ENCODE data around the gene CCDC38.
"Not testable (repeated sequence)": the region's sequence is repeated elsewhere in the genome, so short reads cannot be mapped to it uniquely, and the experiment has no call there.

The CCDC38 gene

GRCh38 chr12:95880895-95881294 lies 61.5 kb downstream of the CCDC38 start:
- no peak for DNase-seq

DNA sequence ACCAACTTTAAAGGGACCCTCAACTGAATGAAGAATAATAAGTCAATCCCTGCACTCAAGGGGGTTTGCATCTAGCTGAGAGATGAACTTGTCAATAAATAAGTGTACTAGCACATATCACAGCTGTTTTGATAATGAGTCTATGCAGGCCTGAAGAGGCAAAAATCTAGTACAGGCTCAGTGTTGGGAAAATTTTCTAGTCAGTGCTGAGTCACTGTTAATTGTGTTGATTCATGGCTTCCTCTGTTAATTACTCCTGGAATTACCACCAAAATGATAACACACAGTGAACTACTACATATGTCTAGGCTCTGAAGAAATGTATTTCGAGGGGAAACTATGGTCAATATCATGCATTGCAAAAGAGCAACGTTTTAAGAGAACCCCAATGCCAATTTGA lies 64.8 kb downstream of the CCDC38 start:
- DNase-seq = no peak

DNA sequence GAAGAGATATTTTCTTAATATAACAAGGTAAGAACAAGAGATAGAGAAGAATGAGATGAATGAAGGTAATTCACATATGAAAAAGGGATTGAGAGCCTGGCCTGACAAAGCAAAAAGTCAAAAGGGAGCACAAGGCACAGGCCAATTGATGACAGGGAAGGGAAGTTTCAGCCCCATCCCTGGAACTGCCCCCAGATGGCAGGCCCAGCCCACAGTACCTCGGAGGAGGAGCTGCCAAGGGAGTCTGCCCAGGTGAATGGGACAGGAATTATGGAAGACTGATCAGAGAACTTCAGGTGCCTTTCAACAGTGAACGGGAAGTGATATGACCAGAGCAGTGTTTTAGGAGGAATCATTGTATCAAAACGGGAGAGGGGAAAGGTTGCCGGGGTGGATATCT lies 68.0 kb downstream of the CCDC38 start:
- DNase-seq = no peak

- no peak for DNase-seq
Measured at GRCh38 chr12:95870897-95871296, 71.5 kb downstream of the CCDC38 start.

DNA sequence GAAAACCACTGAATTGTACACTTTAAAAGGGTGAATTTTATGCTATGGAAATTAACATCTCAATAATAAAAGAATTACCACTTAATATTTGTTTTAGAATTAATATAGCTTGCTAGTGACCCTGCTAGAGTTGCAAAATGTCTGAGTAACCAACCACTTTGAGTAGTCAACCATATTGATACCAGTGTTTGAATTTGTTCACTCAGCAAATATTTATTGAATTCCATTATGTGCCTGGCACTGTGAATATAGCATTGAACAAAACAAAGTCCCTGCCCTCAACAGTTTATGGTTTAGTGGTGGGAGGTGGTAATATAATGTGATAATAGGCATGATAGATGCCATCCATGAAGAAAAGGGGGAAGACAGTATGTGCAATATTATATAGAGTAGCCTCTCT lies 79.1 kb downstream of the CCDC38 start:
- DNase-seq = no peak

- no peak for DNase-seq
Measured at GRCh38 chr12:95862038-95862437, 80.4 kb downstream of the CCDC38 start.

- DNase-seq = no peak
Measured at GRCh38 chr12:95859947-95860850, 82.2 kb downstream of the CCDC38 start.

- no peak for DNase-seq
Measured at GRCh38 chr12:95859344-95859816, 83.0 kb downstream of the CCDC38 start.

DNA sequence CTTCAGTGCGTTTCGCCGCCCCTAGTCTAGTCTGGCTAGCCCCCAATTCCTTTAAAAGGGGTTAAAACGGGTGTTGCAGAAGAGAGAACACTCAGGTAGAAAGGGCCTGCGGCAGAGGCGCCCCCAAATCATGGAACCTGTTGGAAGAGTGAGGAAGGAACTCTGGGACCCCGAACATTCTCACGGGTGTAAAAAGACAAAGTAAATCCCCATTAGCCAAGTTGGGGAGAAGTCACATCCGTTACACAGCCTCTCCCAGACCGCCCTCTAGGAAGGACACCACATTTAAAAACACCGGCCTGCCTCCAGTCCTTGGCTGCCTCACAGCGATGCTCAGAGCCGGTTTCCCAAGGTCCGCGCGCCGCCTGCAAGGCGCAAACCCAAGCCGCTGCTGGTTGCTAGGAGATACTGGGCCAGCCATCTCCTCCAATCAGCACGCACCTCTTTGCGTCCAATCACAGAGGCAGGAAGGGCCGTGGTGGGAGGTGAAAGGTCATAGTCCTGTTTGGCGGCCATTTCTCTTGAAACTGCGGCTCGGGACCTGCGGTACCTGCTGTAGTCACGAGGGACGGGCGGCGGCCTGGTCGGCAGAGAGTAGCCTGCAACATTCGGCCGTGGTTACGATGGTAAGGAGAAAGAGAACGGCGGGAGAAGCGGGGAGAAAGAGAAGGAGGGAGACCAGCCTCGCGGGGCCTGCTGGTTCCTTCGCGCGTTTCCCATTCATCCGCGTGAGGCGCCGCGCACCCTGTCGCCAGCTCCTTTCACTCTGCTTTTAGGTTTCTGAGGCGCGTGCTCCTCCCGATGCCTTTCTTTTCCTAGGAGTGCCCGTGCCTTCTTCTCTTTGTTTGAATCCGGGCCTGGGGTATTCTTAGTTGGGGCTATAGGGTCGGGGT lies 83.7 kb downstream of the CCDC38 start, which contains the start of gene SNRPF:
Gene SNRPF (plus strand): TSS at position 502 of the 893 bp plus-strand sequence. CDS start 122 bp downstream, at position 624.
- peak; percentile 90 for DNase-seq

- DNase-seq = no peak
Measured at GRCh38 chr12:95857799-95858198, 84.6 kb downstream of the CCDC38 start.

DNA sequence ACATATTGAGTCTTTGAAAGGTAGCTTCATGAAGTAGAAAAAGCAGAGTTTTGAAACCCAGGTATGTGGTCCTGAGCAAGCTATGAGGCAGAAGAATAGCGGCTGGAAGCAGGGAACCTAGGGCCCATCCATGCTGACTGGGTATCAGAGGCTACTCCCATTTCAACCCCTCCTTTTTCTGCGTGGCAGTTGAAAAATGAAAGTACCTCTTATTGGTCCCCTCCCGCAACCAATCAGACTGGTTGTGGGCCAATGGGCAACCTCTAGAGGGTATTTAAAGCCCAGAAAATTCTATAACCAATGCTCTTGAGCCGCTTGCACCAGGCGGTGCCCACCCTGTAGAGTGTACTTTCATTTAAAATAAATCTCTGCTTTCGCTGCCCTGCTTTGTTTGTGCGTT lies 85.3 kb downstream of the CCDC38 start:
- DNase-seq = no peak

DNA sequence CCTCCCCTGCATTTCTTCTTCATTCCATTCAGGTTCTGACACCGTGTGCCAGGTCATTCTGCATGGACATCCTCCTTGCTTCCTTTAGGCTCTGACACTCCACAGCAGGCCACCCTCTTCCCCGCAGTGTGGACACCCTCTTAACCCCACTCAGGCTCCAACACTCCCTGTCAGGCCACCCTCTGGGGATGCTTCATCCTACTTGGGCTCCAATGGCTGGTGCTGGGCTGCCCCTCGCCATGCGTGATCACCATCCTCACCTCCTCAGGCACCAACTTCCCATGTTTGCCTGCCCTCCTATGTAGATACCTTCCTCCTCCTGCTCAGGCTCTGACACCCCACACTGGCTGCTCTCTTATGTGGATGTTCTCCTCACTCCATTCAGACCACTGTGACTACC lies 90.3 kb downstream of the CCDC38 start:
- no peak for DNase-seq

DNA sequence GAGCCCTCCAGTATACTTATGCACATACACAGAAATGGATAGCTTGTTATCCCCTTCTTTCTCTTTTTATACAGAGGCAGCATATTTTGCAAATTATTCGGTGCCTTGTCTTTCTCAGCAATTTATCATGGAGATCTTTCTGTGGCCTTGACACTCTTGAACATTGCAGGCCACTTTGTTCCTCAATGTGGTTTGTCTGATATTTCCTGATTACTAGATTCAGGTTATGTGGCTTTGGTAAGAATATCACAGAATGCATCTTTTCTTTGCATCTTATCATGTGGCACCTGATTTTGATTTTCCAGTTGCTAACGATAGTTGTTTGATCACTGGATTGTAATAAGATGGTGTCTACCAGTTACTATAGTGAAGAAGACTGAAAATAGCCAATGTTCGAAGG lies 90.8 kb downstream of the CCDC38 start:
- no peak for DNase-seq

DNA sequence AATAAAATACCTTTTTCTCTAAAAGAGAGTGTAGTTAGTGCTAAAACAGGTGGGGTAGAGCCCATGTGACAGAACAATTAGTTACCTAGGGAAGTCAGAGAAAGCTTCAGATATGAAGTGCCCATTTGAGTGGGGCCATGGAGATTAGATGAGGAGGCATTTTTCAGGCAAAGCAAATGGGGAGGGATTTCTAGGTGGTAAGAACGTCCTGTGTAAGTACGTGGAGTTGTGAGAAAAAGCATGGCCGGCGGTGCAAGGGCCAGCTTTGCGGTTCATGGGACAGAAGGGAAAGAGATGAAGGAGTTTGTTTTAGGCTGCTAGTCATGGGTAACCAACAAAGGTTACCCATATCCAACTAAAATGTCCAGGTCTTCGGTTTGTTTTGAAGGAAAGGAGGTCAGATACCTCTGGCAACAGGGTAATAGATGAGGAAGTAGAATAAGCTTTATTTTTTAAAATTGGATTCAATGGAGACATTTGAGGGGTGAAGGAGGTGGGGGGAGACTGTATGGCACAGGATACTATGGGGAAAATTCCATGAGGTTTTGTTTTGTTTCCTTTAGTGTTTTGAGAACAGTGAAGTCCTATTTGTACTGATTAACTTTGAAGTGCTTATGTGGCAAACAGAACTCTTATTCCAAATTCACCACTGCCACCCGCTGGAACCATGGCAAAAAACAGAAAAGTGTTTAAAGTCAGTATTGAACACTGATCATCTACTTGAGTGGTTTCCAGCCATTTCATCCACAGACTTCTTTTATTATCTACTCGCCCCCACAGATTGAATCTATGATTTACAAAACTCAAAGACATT lies 93.6 kb downstream of the CCDC38 start:
- DNase-seq = no peak

DNA sequence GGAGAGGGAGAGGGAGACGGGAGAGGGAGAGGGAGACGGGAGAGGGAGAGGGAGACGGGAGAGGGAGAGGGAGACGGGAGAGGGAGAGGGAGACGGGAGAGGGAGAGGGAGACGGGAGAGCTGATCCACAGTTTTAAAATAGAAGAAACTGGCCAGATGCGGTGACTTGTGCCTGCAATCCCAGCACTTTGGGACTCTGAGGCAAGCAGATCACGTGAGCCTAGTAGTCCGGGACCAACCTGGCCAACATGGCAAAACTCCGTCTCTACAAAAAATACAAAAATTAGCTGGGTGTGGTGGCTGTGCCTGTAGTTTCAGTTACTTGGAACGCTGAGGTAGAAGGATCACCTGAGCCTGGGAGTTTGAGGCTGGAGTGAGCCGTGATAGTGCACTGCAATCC lies 100.0 kb downstream of the CCDC38 start:
- not testable (repeated sequence) for DNase-seq

- no peak for DNase-seq
Measured at GRCh38 chr12:95838125-95838524, 104.3 kb downstream of the CCDC38 start.

DNA sequence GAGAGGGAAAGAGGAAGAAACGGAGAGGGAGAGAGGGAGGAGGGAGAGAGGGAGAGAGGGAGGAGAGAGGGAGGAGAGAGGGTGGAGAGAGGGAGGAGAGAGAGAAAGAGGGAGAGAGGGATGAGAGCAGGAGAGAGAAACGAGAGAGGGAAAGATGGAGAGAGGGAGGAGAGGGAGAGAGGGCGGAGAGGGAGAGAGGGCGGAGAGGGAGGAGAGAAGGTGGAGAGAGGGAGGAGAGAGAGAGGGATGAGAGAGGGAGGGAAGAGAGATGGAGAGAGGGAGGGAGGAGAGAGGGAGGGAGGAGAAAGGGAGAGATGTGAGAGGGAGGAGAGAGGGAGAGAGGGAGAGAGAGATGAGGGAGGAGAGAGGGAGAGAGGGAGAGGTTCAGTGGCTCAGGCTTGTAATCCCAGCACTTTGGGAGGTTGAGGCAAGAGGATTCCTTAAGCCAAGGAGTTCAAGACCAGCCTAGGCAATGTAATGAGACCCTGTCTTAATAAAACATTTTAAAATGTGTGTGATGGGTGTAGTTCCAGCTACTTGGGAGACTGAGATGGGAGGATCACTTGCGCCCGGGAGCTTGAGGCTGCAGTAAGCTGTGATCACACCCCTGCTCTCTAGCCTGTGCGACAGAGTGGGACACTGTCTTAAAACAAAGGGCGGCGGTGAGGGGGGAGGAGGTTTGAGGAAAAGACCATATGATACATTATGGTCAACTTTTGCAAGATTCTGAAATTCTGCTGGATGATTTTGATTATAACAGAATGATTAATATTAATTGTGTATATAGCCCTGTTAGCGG lies 105.0 kb downstream of the CCDC38 start:
- no peak for DNase-seq

- peak; percentile 50 for DNase-seq
Measured at GRCh38 chr12:95836630-95837239, 105.7 kb downstream of the CCDC38 start.

GRCh38 chr12:95836185-95836609 lies 106.2 kb downstream of the CCDC38 start:
- DNase-seq = peak; percentile 83

- no peak for DNase-seq
Measured at GRCh38 chr12:95834572-95834971, 107.8 kb downstream of the CCDC38 start.

Measured in NCI-H446 treated with DMSO at 0.1 percent for 48 hours (cell line).